Fibroblast of lung (primary cell): ENCODE measurements around the gene CTSZ. TPM values are rescaled to one million over a fixed set of nuclear protein-coding genes. Genes with fewer than 3 reads are reported as not detected.

Source experiments
- DNase-seq, 2 donors: peaks; one replicate each; pipeline versions ENCODE4 v3.0.0 to v3.0.0-alpha.2; 2010; ENCODE audit warnings: low read depth in 2 of 2
- H2AFZ ChIP-seq: 2 replicates; pipeline ENCODE4 v1.5.1; 2012; ENCODE audit warnings: low read length, control low read depth, inconsistent platforms
- H3K27ac ChIP-seq: 2 replicates; pipeline ENCODE4 v1.5.1; 2011; ENCODE audit warnings: low read length, control low read depth; ENCODE audit not compliant: insufficient read depth
- H3K27me3 ChIP-seq: 2 replicates; pipeline ENCODE4 v1.5.1; 2011; ENCODE audit warnings: mild to moderate bottlenecking, low read length; ENCODE audit not compliant: control insufficient read depth, insufficient read depth
- H3K36me3 ChIP-seq: 2 replicates; pipeline ENCODE4 v1.5.1; 2011; ENCODE audit warnings: low read length; ENCODE audit not compliant: control insufficient read depth, insufficient read depth
- H3K4me1 ChIP-seq: 2 replicates; pipeline ENCODE4 v1.5.1; 2011; ENCODE audit warnings: low read length; ENCODE audit not compliant: control insufficient read depth, insufficient read depth; ENCODE audit errors: extremely low read depth
- H3K4me2 ChIP-seq: 2 replicates; pipeline ENCODE4 v1.5.1; 2011; ENCODE audit warnings: low read length, control low read depth; ENCODE audit not compliant: insufficient read depth; ENCODE audit errors: extremely low read depth
- H3K4me3 ChIP-seq, 4 experiments: fragments of 200-600 bp in 1 of 4; sonication (generic) in 1 of 4; replicated peaks in 1 of 4; 2 replicates each; pipeline ENCODE4 v1.5.1; 2011 to 2016; ENCODE audit warnings: low read length in 4 of 4, low read depth in 3 of 4, mild to moderate bottlenecking in 3 of 4, control low read depth in 2 of 4, inconsistent platforms in 1 of 4, mixed read lengths in 1 of 4; ENCODE audit not compliant: insufficient read depth in 1 of 4; ENCODE audit errors: control extremely low read depth in 1 of 4
- H3K79me2 ChIP-seq: 2 replicates; pipeline ENCODE4 v1.5.1; 2012; ENCODE audit warnings: mild to moderate bottlenecking, low read length, inconsistent platforms; ENCODE audit not compliant: control insufficient read depth, insufficient read depth
- H3K9ac ChIP-seq: 2 replicates; pipeline ENCODE4 v1.5.1; 2011; ENCODE audit warnings: mild to moderate bottlenecking, low read length, control low read depth; ENCODE audit not compliant: insufficient read depth
- H3K9me3 ChIP-seq: 2 replicates; pipeline ENCODE4 v1.5.1; 2012; ENCODE audit warnings: low read depth, low read length; ENCODE audit not compliant: control insufficient read depth, insufficient read depth
- H4K20me1 ChIP-seq: 2 replicates; pipeline ENCODE4 v1.5.1; 2011; ENCODE audit warnings: low read length; ENCODE audit not compliant: control insufficient read depth, insufficient read depth; ENCODE audit errors: extremely low read depth
- CTCF ChIP-seq, 2 donors: IDR thresholded peaks in 1 of 2; conservative IDR thresholded peaks in 1 of 2; 1 replicate in 1 of 2; 2 replicates in 1 of 2; pipeline ENCODE4 v1.5.1; 2011 to 2012; ENCODE audit warnings: low read length in 2 of 2, control low read depth in 1 of 2, inconsistent platforms in 1 of 2, low read depth in 1 of 2, mild to moderate bottlenecking in 1 of 2
- EZH2 ChIP-seq: IDR thresholded peaks from 2 replicates; pipeline ENCODE4 v1.5.1; 2012; ENCODE audit warnings: low read length, control low read depth, mild to moderate bottlenecking; ENCODE audit errors: missing control alignments
- polyA plus RNA-seq, 2 donors: library from polyadenylated mRNA; depleted of rRNA in 1 of 2; stranded (reverse) in 1 of 2; unstranded in 1 of 2; fragments of >200 nt; gene quantifications; 2 replicates each; pipeline ENCODE4 v1.2.1, GENCODE V29; 2011 to 2012; ENCODE audit warnings: missing spikeins in 1 of 2
- total RNA-seq: library from RNA; depleted of rRNA; stranded (reverse); fragments of >200 nt; gene quantifications from 2 replicates; pipeline ENCODE4 v1.2.1, GENCODE V29; 2014

The CTSZ gene
- total and polyA plus RNA-seq, 2 donors (not counting 1 experiment from before 2014, with no cell fraction given) = 201 to 250 TPM

GRCh38 chr20:59007665-59008511 lies 834 bp upstream of the CTSZ start:
- no peak for DNase-seq
- peak overlapping the region; percentile 72 for H3K9ac ChIP-seq
- no peaks in the 10 kb centered on the region for H4K20me1 ChIP-seq
- H2AFZ ChIP-seq = no peak overlapping the region
- peak overlapping the region in 1 of 4 experiments; percentile 77 for H3K4me3 ChIP-seq
- TF ChIP-seq EZH2 = no peak
- TF ChIP-seq CTCF (conservative IDR thresholded peaks at IDR 0.05 in 1 of 2, IDR thresholded peaks at IDR 0.05 in 1 of 2; ENCODE audit: low read depth in 1 of 2, low read length in 2 of 2) = no peak
- H3K79me2 ChIP-seq = peaks cover 10% of the 10 kb centered on the region
- no peaks in the 10 kb centered on the region for H3K36me3 ChIP-seq
- H3K9me3 ChIP-seq = no peaks in the 10 kb centered on the region
- no peaks in the 10 kb centered on the region for H3K27me3 ChIP-seq
- H3K4me1 ChIP-seq = peaks cover 19% of the 10 kb centered on the region
- H3K4me2 ChIP-seq = peak overlapping the region; percentile 59
- H3K27ac ChIP-seq = no peak overlapping the region

DNA sequence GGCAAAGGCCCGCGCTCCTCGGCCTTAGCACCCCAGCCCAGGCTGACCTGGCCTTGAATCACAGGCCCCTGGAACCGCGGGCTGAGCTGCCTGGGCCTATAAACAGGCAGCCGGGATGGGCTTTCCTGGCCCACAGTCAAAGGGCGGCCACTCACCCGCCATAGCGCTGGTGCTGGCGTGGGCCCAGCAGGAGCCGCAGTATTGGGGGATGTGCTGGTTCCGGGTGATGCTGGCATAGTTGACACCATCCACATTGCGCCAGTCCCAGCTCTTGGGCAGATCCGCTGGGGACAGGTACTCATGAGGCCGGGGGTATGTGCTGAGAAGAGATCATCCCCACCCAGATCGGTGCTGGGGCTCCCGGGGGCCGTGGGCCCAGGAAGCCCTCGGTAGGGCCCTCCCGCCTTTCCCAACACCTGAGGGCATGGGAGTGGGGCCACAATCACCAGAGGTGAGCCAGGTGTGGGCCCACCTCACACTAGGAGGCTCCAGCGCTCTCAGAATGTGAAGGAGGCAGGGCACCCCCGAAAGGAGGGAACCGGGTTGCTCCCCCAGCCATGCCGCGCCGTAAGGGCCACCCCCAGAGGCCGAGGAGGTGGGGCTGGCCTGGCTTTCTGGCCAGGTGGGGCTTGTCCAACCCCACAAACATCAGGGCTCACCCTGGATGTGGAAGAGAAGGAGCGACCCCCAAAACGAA lies 739 bp downstream of the CTSZ start:
- Histone ChIP-seq H3K27me3 (no peaks in the 10 kb centered on the region), H3K36me3 (peaks cover 4% of the 10 kb centered on the region), H3K79me2 (peaks cover 10% of the 10 kb centered on the region), H3K9ac (peak overlapping the region; percentile 72), H3K4me2 (peak overlapping the region; percentile 99), H3K4me1 (peaks cover 14% of the 10 kb centered on the region), H2AFZ (peak overlapping the region; percentile 19), H3K27ac (peak overlapping the region; percentile 77), H4K20me1 (no peaks in the 10 kb centered on the region), H3K4me3 (peak overlapping the region; percentile 64 to 92 (median 74)), H3K9me3 (no peaks in the 10 kb centered on the region)
- TF ChIP-seq EZH2 (no peak), CTCF (conservative IDR thresholded peaks at IDR 0.05 in 1 of 2, IDR thresholded peaks at IDR 0.05 in 1 of 2; ENCODE audit: low read depth in 1 of 2, low read length in 2 of 2) (no peak)
- DNase-seq = no peak

GRCh38 chr20:59005523-59006166 lies 1.4 kb downstream of the CTSZ start:
- peaks cover 10% of the 10 kb centered on the region for H3K79me2 ChIP-seq
- TF ChIP-seq CTCF (conservative IDR thresholded peaks at IDR 0.05 in 1 of 2, IDR thresholded peaks at IDR 0.05 in 1 of 2; ENCODE audit: low read depth in 1 of 2, low read length in 2 of 2) = no peak
- TF ChIP-seq EZH2 = no peak
- no peaks in the 10 kb centered on the region for H4K20me1 ChIP-seq
- H3K9ac ChIP-seq = peak overlapping the region; percentile 72
- H2AFZ ChIP-seq = no peak overlapping the region
- H3K27me3 ChIP-seq = no peaks in the 10 kb centered on the region
- peak overlapping the region; percentile 77 for H3K27ac ChIP-seq
- no peaks in the 10 kb centered on the region for H3K9me3 ChIP-seq
- H3K36me3 ChIP-seq = peaks cover 7% of the 10 kb centered on the region
- peak overlapping the region; percentile 99 for H3K4me2 ChIP-seq
- H3K4me3 ChIP-seq = peak overlapping the region in 3 of 4 experiments; percentile 72 to 92 (median 77)
- peaks cover 8% of the 10 kb centered on the region for H3K4me1 ChIP-seq
- DNase-seq = no peak
